Cardiac fibroblast (primary cell): ENCODE results near the gene DSCAML1.

Source experiments
- DNase-seq, 2 donors: peaks; one replicate each; pipeline versions ENCODE4 v3.0.0 to v3.0.0-alpha.2; 2010; ENCODE audit warnings: low read depth in 2 of 2
- H3K4me3 ChIP-seq, 2 donors: replicated peaks in 1 of 2; 1 replicate in 1 of 2; 2 replicates in 1 of 2; pipeline ENCODE4 v1.5.1; 2011; ENCODE audit warnings: low read depth in 2 of 2, low read length in 2 of 2, mild to moderate bottlenecking in 2 of 2, moderate library complexity in 1 of 2
- TF ChIP-seq, protein P1 (sequence below): IDR thresholded peaks from one replicate; pipeline ENCODE4 v1.5.1; 2011; ENCODE audit warnings: low read depth, mild to moderate bottlenecking, low read length, inconsistent platforms

DSCAML1 gene

DNA sequence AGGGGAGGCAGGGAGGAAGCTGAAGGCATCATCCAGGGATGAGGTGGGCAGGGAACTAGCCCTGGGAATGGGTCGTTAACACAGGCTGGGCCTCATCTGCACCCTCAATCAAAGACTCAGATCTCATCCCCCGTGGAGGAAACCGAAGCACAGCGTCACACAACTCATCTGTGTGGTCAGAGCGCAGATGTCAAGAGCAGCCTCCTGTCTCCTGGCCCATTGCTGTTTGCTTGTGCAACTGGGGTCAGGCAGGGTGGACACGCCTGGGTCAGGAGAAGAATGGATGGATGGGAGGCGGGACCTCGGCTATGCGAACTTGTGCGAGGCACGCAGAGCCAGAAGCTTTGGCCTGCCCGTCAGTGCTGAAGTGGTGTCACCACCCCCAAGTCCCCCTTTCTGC, 251.3 kb downstream of the DSCAML1 start:
- H3K4me3 ChIP-seq: no peak overlapping the region
- no peak for DNase-seq
- TF ChIP-seq, protein P1, sequence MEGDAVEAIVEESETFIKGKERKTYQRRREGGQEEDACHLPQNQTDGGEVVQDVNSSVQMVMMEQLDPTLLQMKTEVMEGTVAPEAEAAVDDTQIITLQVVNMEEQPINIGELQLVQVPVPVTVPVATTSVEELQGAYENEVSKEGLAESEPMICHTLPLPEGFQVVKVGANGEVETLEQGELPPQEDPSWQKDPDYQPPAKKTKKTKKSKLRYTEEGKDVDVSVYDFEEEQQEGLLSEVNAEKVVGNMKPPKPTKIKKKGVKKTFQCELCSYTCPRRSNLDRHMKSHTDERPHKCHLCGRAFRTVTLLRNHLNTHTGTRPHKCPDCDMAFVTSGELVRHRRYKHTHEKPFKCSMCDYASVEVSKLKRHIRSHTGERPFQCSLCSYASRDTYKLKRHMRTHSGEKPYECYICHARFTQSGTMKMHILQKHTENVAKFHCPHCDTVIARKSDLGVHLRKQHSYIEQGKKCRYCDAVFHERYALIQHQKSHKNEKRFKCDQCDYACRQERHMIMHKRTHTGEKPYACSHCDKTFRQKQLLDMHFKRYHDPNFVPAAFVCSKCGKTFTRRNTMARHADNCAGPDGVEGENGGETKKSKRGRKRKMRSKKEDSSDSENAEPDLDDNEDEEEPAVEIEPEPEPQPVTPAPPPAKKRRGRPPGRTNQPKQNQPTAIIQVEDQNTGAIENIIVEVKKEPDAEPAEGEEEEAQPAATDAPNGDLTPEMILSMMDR: no peak

DNA sequence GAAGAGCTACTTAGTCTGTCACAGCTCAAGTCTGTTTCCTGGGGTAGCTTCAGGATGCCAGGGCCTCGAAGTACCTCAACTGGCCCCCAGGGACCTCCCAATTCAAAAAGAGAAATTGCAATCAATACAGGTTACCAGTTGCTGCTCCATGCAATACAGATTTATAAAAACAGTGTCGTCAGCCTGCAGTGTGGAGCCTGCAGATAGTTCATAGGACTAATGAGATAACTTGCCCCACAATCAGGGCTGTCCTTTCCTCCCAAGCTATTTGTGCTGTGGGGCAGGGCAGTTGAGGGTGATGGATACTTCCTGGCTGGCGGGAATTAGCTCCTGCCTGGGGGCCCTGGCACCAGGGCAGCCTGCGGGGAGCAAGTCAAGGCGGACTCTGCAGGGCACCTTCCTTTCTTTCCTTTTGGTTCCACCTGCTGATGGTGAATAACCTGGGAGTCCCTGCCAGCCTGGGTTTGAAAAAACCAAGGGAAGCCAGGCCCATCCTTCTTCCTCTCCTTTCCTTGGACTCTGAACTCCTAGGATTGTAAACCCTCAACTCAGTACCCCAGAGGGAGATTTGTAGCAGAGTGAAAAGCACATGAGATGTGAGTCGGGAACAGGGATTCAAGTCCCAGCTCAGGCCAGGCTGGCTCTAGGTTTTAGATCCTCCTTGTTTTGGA, 252.8 kb downstream of the DSCAML1 start:
- TF ChIP-seq, protein P1: no peak
- no peak overlapping the region for H3K4me3 ChIP-seq
- DNase-seq: no peak

DNA sequence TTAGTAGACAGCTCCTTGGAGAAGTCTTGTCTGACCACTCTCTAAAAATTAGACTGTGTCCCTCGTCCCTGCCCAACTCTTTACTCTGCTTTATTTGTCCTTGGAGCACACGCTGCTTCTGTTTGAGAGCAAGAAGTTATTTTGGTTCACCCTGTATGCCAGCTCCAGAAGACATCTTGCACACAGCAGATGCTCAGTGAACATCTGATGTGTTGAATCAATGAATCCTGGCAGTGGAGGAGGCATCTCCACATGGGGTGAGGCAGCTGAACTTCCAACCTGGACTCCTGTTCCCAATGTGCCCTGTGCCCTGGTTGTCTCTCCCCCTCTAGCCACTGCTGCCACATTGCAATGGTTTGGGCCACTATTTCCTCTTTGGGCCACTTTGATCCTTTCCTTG, 255.8 kb downstream of the DSCAML1 start:
- TF ChIP-seq, protein P1: no peak

DNA sequence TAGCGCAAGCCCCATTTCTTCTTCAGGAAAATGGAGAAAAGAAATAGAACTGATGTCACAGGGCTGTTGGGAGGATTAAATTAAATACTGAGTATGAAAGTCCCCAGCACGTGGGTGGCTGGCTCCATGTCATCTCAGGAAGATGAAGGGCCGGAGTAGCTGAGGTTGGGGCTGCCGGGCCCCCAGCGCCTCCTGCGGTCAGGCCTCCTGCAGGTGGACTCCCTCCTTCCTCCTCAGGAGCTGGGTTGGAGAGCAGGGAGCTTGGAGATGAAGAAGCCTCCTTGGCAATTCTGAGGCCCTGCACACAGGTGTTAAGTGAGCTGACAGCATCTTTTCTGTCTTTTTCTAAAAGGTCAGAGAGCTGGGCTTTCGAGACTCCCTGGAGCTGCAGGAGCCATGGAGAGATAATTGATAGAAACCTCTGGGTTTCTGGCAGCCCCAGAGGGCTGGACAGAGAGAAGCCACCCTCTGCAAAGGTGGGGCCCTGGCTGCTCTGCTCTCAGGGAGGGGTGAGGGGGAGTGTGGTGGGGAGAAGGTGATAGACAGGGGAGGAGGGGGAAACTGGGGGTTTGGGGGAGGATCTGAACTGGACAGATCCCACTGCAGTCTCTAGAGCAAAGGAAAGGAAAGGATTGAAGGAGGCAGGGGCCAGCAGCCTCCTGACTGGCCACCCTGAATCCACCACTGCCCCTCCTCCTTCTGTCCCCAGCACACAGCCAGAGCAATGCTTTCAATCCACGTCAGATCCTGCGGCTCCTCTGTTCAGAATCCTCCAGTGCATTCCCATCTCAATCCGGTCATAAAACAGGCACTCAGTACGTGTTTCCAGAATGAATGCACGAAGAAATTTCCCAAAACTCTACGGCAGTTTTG, 258.5 kb downstream of the DSCAML1 start:
- DNase-seq: no peak
- no peak overlapping the region for H3K4me3 ChIP-seq
- TF ChIP-seq, protein P1: no peak

More for the DNA sequence above, 255.8 kb downstream of the DSCAML1 start:
- DNase-seq: no peak
- no peak overlapping the region for H3K4me3 ChIP-seq

DNA sequence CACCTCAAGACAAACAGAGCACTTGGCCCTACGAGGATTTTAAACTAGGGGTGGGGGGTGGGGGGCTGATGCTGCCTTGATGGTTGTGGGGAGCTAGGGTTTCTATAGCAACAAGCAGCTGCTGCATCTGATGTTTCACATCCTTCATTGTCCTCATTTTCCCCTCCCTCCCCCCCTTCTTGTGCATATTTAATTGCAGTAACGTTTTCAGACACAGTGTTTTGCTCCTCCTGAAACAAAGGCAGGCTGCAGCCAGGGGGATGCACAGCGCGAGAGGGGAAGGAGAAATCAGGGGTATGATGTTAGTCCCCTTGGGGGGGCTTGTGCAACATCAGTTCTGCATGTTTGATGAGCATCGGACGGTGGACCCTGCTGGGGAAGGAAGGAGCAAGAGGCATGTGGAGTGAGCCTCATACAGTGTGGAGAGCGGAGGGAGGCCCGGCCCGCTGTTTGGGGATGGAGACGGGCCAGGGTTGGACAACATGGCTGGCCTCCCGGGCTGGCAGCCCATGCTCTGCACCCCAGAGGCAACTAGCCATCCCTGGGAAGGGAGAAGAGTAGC, 261.1 kb downstream of the DSCAML1 start:
- no peak overlapping the region for H3K4me3 ChIP-seq
- DNase-seq: no peak
- TF ChIP-seq, protein P1: no peak

DNA sequence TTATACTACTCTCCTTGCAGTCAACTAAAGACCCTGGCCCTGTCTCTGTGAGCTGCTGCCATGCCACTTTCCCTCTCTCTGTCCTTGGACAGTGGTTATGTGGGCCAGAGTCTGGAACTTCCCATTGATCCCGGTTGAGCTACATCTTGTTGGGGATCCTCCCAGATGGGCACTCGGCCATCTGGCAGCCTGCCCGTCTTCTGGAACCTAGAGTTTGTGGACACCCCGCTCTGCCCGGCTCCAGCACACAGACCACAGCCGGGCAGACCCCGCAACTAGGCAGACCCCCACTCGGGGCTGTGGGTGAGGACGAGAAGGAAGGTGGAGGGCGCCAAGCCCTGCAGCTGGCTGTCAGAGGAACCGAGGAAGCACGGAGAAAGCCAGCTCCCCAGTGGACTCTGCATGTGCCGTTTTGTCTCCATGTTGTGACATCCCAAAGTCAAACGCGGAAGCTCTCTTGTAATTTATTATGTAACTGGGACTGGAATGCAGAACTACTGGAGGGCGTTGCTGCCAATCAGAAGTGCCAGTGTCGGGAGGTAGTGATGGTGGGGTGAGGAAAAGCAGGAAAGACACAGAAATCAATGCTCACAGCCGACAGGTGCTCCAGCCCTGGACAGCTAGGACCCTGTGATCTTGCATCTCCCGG, 261.7 kb downstream of the DSCAML1 start:
- no peak overlapping the region for H3K4me3 ChIP-seq
- DNase-seq: no peak

More for the DNA sequence above, 261.7 kb downstream of the DSCAML1 start:
- TF ChIP-seq, protein P1: no peak
